Stimulated activated effector memory CD8-positive, alpha-beta T cell treated with anti-CD3 and anti-CD28 coated beads, Interleukin-12 subunit alpha, Interleukin-12 subunit beta, amount 100 ng/mL, for 72 hours (primary cell): Measurements from ENCODE around the gene PPP1R14D.
A peak's percentile ranks its signal among the peaks of the same experiment; 100 is the strongest.

Source experiments
- ATAC-seq: fragments of 150-1000 bp; cut with Tn5 transposase; 2 replicates; pipeline ENCODE4 v1.10.0; 2021
- DNase-seq, 2 donors: peaks; one replicate each; pipeline ENCODE4 v3.0.0; 2021 to 2022; ENCODE audit warnings: low spot score in 2 of 2
- H3K27ac Mint-ChIP-seq: one replicate; pipeline ENCODE4 v1.8.0; 2022; ENCODE audit warnings: mild to moderate bottlenecking, mixed read lengths
- H3K36me3 Mint-ChIP-seq: one replicate; pipeline ENCODE4 v1.8.0; 2022; ENCODE audit warnings: mild to moderate bottlenecking, mixed read lengths
- H3K4me1 Mint-ChIP-seq: one replicate; pipeline ENCODE4 v1.8.0; 2022; ENCODE audit warnings: mixed read lengths
- H3K4me3 Mint-ChIP-seq: one replicate; pipeline ENCODE4 v1.8.0; 2022; ENCODE audit warnings: mild to moderate bottlenecking, mixed read lengths
- H3K9me3 Mint-ChIP-seq: one replicate; pipeline ENCODE4 v1.8.0; 2022; ENCODE audit warnings: mixed read lengths

Gene PPP1R14D

GRCh38 chr15:40787344-40787841, 41.1 kb downstream of the PPP1R14D start:
- DNase-seq, result no peak
- Mint-ChIP-seq H3K4me1 (peaks cover 35% of the 10 kb centered on the region), H3K4me3 (no peak overlapping the region), H3K9me3 (no peaks in the 10 kb centered on the region), H3K27ac (peak overlapping the region; percentile 72), H3K36me3 (peaks cover 18% of the 10 kb centered on the region)
- peak; percentile 81 for ATAC-seq

GRCh38 chr15:40785814-40786213, 42.7 kb downstream of the PPP1R14D start:
- ATAC-seq (no peak), DNase-seq (no peak)
- Mint-ChIP-seq H3K9me3 (no peaks in the 10 kb centered on the region), H3K4me1 (peaks cover 36% of the 10 kb centered on the region), H3K4me3 (no peak overlapping the region), H3K27ac (no peak overlapping the region), H3K36me3 (peaks cover 21% of the 10 kb centered on the region)

GRCh38 chr15:40785164-40785563, 43.3 kb downstream of the PPP1R14D start:
- Mint-ChIP-seq H3K27ac (no peak overlapping the region), H3K36me3 (peaks cover 21% of the 10 kb centered on the region), H3K4me3 (no peak overlapping the region), H3K4me1 (peaks cover 36% of the 10 kb centered on the region), H3K9me3 (no peaks in the 10 kb centered on the region)
- DNase-seq (no peak), ATAC-seq (no peak)

- Mint-ChIP-seq H3K4me3 (no peak overlapping the region), H3K27ac (peak overlapping the region; percentile 91), H3K9me3 (no peaks in the 10 kb centered on the region), H3K4me1 (peaks cover 29% of the 10 kb centered on the region), H3K36me3 (peaks cover 29% of the 10 kb centered on the region)
- peak; percentile 97 for ATAC-seq
- DNase-seq, result peak; percentile 64 to 82
Observed at GRCh38 chr15:40782609-40783227, 45.8 kb downstream of the PPP1R14D start.

- Mint-ChIP-seq H3K4me1 (peaks cover 18% of the 10 kb centered on the region), H3K27ac (peak overlapping the region; percentile 84), H3K4me3 (no peak overlapping the region), H3K9me3 (no peaks in the 10 kb centered on the region), H3K36me3 (peaks cover 60% of the 10 kb centered on the region)
- ATAC-seq, result peak; percentile 99
- DNase-seq, result peak in 1 of 2 donors; percentile 73
Observed at GRCh38 chr15:40776537-40777141, 51.9 kb downstream of the PPP1R14D start.

GRCh38 chr15:40775740-40776536, 52.6 kb downstream of the PPP1R14D start:
- peaks cover 59% of the 10 kb centered on the region for H3K36me3 Mint-ChIP-seq
- ATAC-seq, result no peak
- H3K4me3 Mint-ChIP-seq, result no peak overlapping the region
- DNase-seq, result no peak
- H3K4me1 Mint-ChIP-seq, result peaks cover 18% of the 10 kb centered on the region
- peak overlapping the region; percentile 84 for H3K27ac Mint-ChIP-seq
- no peaks in the 10 kb centered on the region for H3K9me3 Mint-ChIP-seq

- H3K4me3 Mint-ChIP-seq, result no peak overlapping the region
- H3K27ac Mint-ChIP-seq, result peak overlapping the region; percentile 45
- no peak for ATAC-seq
Observed at GRCh38 chr15:40775007-40775406, 53.5 kb downstream of the PPP1R14D start.

GRCh38 chr15:40773902-40774301, 54.6 kb downstream of the PPP1R14D start:
- Mint-ChIP-seq H3K27ac (no peak overlapping the region), H3K36me3 (peaks cover 63% of the 10 kb centered on the region), H3K4me3 (no peak overlapping the region), H3K4me1 (peaks cover 27% of the 10 kb centered on the region), H3K9me3 (no peaks in the 10 kb centered on the region)
- ATAC-seq (no peak), DNase-seq (no peak)

More at GRCh38 chr15:40775007-40775406, 53.5 kb downstream of the PPP1R14D start:
- Mint-ChIP-seq H3K9me3 (no peaks in the 10 kb centered on the region), H3K36me3 (peaks cover 62% of the 10 kb centered on the region), H3K4me1 (peaks cover 22% of the 10 kb centered on the region)
- no peak for DNase-seq

GRCh38 chr15:40773496-40773895, 55.0 kb downstream of the PPP1R14D start:
- DNase-seq (no peak), ATAC-seq (no peak)
- Mint-ChIP-seq H3K4me1 (peaks cover 31% of the 10 kb centered on the region), H3K9me3 (no peaks in the 10 kb centered on the region), H3K4me3 (no peak overlapping the region), H3K27ac (no peak overlapping the region), H3K36me3 (peaks cover 59% of the 10 kb centered on the region)

GRCh38 chr15:40772014-40772413, 56.5 kb downstream of the PPP1R14D start:
- H3K4me1 Mint-ChIP-seq, result peaks cover 33% of the 10 kb centered on the region
- H3K9me3 Mint-ChIP-seq, result no peaks in the 10 kb centered on the region
- no peak for ATAC-seq
- H3K4me3 Mint-ChIP-seq, result no peak overlapping the region
- peaks cover 59% of the 10 kb centered on the region for H3K36me3 Mint-ChIP-seq
- DNase-seq, result no peak
- no peak overlapping the region for H3K27ac Mint-ChIP-seq

- peaks cover 28% of the 10 kb centered on the region for H3K4me1 Mint-ChIP-seq
- peaks cover 59% of the 10 kb centered on the region for H3K36me3 Mint-ChIP-seq
- no peak for DNase-seq
- no peak for ATAC-seq
- no peaks in the 10 kb centered on the region for H3K9me3 Mint-ChIP-seq
- peak overlapping the region; percentile 71 for H3K27ac Mint-ChIP-seq
- H3K4me3 Mint-ChIP-seq, result no peak overlapping the region
Observed at GRCh38 chr15:40771242-40771641, 57.3 kb downstream of the PPP1R14D start.

GRCh38 chr15:40770147-40770721, 58.3 kb downstream of the PPP1R14D start:
- H3K4me1 Mint-ChIP-seq, result peaks cover 35% of the 10 kb centered on the region
- peak overlapping the region; percentile 92 for H3K27ac Mint-ChIP-seq
- no peaks in the 10 kb centered on the region for H3K9me3 Mint-ChIP-seq

GRCh38 chr15:40769274-40770146, 59.0 kb downstream of the PPP1R14D start, which contains the start of gene C15orf62:
C15orf62 (plus strand) TSS chr15:40769980; CDS start chr15:40770496, 516 bp downstream.
- peaks cover 57% of the 10 kb centered on the region for H3K36me3 Mint-ChIP-seq
- H3K4me1 Mint-ChIP-seq, result peaks cover 42% of the 10 kb centered on the region

More at GRCh38 chr15:40770147-40770721, 58.3 kb downstream of the PPP1R14D start:
- peaks cover 60% of the 10 kb centered on the region for H3K36me3 Mint-ChIP-seq
- no peak for ATAC-seq
- peak overlapping the region; percentile 59 for H3K4me3 Mint-ChIP-seq
- no peak for DNase-seq

GRCh38 chr15:40768521-40769273, 59.8 kb downstream of the PPP1R14D start:
- H3K36me3 Mint-ChIP-seq, result peaks cover 52% of the 10 kb centered on the region
- no peaks in the 10 kb centered on the region for H3K9me3 Mint-ChIP-seq
- H3K4me1 Mint-ChIP-seq, result peaks cover 45% of the 10 kb centered on the region
- DNase-seq, result no peak
- ATAC-seq, result no peak
- peak overlapping the region; percentile 92 for H3K27ac Mint-ChIP-seq
- peak overlapping the region; percentile 59 for H3K4me3 Mint-ChIP-seq

More at GRCh38 chr15:40769274-40770146, 59.0 kb downstream of the PPP1R14D start, which contains the start of gene C15orf62:
- ATAC-seq (peak; percentile 58), DNase-seq (no peak)
- H3K27ac Mint-ChIP-seq, result peak within 1 kb of the TSS; percentile 92
- H3K9me3 Mint-ChIP-seq, result no peaks in the 10 kb centered on the region
- peak within 1 kb of the TSS; percentile 59 for H3K4me3 Mint-ChIP-seq
